Stimulated activated CD4-positive, alpha-beta T cell treated with anti-CD3 and anti-CD28 coated beads, Interleukin-15, amount 100 ng/mL, for 48 hours (primary cell): Measurements from ENCODE around the gene COMMD4.

Source experiments
- DNase-seq, 2 donors: peaks; one replicate each; pipeline ENCODE4 v3.0.0-alpha.2; 2020; ENCODE audit warnings: low read depth in 2 of 2

The COMMD4 gene

GRCh38 chr15:75356006-75356405, 20.1 kb downstream of the COMMD4 start:
- DNase-seq: no peak

GRCh38 chr15:75356517-75356916, 20.7 kb downstream of the COMMD4 start:
- DNase-seq: no peak

GRCh38 chr15:75357976-75358673, 22.3 kb downstream of the COMMD4 start:
- no peak for DNase-seq

GRCh38 chr15:75358771-75359536, 23.1 kb downstream of the COMMD4 start:
- no peak for DNase-seq

GRCh38 chr15:75359537-75360250, 23.8 kb downstream of the COMMD4 start:
- DNase-seq: no peak

- DNase-seq: no peak
Observed at GRCh38 chr15:75360391-75360790, 24.5 kb downstream of the COMMD4 start.

GRCh38 chr15:75360856-75361255, 25.0 kb downstream of the COMMD4 start:
- no peak for DNase-seq

- DNase-seq: no peak
Observed at GRCh38 chr15:75361361-75361988, 25.6 kb downstream of the COMMD4 start.

- no peak for DNase-seq
Observed at GRCh38 chr15:75361989-75362641, 26.3 kb downstream of the COMMD4 start.

- DNase-seq: no peak
Observed at GRCh38 chr15:75362642-75363249, 26.9 kb downstream of the COMMD4 start.

- DNase-seq: no peak
Observed at GRCh38 chr15:75363786-75364185, 27.9 kb downstream of the COMMD4 start.

- no peak for DNase-seq
Observed at GRCh38 chr15:75364881-75365280, 29.0 kb downstream of the COMMD4 start.

- no peak for DNase-seq
Observed at GRCh38 chr15:75366163-75366562, 30.3 kb downstream of the COMMD4 start.

GRCh38 chr15:75367006-75367405, 31.1 kb downstream of the COMMD4 start:
- DNase-seq: no peak

GRCh38 chr15:75367406-75367912, 31.6 kb downstream of the COMMD4 start:
- no peak for DNase-seq

- peak; percentile 90 to 92 for DNase-seq
Observed at GRCh38 chr15:75367913-75368688, 32.2 kb downstream of the COMMD4 start, which contains the start of gene MAN2C1. Gene MAN2C1, minus strand, starts transcription at chr15:75368607. Its CDS starts 24 bp downstream, at chr15:75368583.

- DNase-seq: no peak
Observed at GRCh38 chr15:75368689-75369239, 32.9 kb downstream of the COMMD4 start.

- DNase-seq: no peak
Observed at GRCh38 chr15:75369897-75370581, 34.2 kb downstream of the COMMD4 start.

GRCh38 chr15:75371486-75371885, 35.6 kb downstream of the COMMD4 start:
- no peak for DNase-seq
